GM18858 (cell line): Measurements from ENCODE around the gene A3GALT2.
"Not testable (repeated sequence)": the region's sequence is repeated elsewhere in the genome, so short reads cannot be mapped to it uniquely, and the experiment has no call there.

Source experiments
- ATAC-seq: cut with Tn5 transposase; IDR thresholded peaks from one replicate; pipeline ENCODE4 v1.9.1; 2021; ENCODE audit not compliant: unreplicated experiment

Gene A3GALT2

DNA sequence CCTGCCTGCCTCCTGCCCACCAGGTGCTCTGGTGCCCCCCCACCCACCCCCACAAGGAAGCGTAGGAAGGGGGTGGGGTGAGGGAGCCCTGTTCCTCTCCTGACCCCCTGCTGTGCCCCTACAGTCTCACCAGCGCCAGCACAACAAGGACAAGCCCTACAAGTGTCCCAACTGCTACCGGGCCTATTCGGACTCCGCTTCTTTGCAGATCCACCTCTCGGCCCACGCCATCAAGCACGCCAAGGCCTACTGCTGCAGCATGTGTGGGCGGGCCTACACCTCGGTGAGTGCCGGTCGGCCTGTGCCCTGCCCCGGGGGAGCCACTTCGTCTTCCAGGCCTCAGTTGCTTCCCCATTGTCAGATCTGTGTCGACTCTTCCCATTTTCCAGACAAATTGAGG, 25.9 kb downstream of the A3GALT2 start:
- ATAC-seq: no peak

DNA sequence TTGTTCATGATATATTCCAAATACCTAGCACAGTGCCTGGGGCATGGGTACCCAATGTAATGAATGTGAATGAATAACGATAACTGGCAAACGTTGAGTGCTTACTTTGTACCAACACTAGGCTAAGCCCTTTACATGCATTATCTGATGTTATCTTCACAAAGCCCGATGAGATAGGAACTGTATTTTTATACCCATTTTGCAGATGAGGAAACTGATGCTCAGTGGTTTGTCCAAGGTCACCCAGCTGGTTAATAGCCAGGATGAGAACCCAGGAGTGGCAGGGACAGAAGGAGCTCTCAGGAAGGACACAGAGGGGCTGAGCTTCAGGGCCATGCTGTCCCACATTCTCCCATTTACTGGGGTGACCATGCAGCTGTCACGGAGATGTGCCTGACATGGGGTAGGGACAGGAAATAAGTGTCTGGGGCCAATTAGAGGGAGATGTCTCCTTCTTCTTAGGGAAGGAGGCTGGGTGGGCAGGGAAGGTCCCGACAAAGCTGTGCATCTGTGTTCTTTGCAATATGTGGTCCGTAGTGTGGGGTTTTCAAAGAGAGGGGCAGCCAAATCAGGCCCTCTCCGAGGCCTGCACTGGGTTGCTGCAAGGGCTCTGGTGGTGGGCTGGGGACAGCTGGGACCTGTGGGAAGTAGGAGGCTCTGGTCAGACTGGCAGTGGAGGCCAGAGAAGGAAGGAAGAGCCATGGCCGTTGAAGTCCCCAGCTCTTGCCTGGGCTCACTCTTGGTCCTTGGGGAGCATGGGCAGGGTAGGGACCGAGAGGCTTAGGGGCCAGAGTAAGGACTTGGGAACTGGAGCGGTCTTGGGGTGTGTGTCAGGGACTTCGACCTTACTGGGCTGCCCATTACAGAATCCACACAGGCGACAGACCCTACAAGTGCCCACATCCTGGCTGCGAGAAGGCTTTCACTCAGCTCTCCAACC, 26.6 kb downstream of the A3GALT2 start:
- no peak for ATAC-seq

DNA sequence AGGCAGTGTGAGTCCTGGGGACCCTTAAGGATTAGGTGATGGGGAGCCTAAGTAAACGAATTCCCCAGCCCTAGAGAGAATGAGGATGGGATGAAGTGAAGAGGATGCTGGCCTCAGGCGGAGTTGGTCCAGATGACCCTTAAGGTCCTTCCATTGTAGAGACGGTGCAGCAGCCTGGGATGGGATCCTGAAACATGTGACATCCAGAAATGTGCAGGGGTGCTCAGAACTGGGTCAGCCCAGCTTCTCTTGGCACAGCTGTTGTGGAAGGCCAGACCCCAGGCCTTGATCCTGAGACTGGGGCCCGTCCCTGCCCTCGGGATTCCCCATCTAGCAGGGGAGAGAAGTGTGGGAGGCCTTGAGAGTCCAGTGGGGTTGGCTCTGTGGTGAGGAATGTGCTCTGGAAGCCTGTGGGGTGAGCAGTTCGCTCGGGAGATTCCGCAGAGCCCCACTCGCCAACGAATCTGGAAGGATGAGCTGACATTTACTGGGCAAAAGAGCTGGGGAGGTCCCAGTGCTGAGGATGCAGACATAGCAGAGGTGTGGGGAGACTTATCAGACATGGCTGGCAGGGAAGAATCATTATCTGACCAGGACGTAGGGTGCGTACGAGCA, 28.1 kb downstream of the A3GALT2 start:
- no peak for ATAC-seq

DNA sequence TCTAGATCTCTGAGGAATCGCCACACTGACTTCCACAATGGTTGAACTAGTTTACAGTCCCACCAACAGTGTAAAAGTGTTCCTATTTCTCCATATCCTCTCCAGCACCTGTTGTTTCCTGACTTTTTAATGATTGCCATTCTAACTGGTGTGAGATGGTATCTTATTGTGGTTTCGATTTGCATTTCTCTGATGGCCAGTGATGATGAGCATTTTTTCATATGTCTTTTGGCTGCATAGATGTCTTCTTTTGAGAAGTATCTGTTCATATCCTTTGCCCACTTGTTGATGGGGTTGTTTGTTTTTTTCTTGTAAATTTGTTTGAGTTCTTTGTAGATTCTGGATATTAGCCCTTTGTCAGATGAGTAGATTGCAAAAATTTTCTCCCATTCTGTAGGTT, 30.3 kb downstream of the A3GALT2 start:
- ATAC-seq: not testable (repeated sequence)

DNA sequence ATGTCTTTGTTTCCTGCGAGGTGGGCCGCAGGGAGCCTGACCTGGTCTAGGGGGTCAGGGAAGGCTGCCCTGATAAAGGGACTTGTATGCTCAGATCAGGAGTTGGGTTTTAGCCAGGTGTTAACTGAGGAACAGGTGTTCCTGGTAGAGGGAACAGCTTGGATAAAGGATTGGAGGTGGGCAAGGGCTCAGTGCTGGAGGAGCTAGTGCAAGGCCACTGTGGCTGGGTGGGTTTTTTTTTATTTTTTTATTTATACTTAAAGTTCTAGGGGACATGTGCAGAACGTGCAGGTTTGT, 31.1 kb downstream of the A3GALT2 start:
- ATAC-seq: no peak

DNA sequence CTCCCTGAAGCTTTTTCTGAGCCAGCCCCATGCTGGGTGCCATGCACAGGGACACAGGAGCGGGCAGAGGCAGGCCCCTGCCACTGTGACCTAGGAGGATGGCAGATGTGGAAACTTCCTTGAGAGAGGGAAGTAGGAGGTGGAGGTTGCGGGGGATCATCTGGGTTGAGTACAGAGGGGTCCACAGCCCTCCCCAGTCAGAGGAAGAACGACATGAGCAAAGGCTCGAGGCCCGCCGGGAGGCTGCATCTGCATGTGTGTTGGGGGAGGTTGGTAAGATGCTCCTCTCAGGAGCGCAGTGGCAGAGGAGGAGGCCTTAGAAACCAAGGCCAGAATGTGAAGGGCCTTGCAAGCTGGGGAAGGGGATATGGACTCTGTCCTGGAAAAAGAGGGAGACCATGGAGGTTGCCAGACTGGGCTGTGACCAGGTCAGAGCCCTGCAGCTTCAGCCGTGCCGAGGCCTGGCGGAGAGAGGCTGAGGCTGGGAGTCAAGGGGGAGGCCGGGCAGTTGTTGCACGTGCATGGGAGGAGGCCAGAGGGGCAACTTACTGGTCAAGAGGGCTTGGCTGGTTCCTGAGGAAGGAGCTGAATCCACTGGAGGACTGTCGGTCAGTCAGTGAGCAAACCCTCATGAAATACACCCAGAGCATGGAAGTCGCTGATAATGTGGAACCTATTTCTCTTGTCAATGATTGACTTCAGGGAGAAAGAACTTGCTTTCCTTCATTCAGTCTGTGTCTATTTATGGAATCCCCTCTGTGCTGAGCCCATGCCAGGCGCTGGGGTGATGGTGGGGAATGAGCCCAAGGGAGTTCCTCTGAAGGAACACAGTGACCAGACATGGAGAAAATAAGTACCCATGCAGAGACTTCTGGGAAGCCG, 31.7 kb downstream of the A3GALT2 start:
- no peak for ATAC-seq

DNA sequence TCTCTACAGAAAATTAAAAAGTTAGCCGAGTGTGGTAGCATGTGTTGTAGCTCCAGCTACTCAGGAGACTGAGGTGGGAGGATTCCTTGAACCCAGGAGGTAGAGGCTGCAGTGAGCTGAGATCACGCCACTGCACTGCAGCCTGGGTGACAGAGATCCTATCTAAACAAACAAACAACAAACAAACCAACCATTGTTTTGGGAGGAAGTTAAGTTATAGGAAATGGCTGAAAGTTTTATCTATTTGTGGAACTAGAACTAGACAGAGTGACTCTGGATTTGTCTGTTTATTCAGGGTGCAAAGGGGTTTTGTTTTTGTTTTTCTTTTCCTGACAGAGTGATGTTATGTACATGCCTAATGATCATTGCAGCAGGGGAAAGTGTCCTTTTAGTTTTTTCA, 33.6 kb downstream of the A3GALT2 start:
- no peak for ATAC-seq

DNA sequence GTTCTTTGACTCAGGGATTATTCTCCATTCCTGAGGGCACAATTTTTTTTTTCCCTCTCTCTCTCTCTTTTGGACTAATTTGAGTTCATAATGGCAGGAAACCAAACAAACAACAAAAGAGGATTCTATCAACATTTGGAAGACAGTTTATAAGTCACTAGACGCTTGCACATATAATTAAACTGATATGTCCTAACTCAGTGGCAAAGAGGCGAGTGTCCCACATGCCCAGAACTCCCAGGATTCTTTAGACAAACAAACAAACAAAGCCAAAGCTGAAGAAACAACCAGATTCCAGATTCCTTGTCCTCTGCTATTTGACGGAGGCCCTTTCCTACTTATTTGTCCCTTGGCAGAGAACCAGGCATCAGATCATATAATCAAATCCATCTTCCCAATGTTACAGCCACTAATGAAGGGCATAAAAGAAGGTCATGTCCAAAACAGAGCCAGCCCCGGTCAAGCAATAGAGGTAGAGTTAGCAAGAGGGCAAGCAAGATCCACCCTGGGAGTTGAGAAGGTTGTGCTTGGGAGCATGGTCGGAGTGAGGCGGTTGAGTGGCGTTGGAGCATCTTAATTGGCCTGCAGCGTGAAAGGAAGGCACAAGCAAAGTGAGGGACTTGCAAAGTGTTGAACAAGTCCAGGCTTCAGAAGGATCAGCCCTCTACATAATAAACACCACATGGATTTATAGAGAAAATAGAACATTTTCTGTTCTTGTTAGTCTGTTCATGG, 34.3 kb downstream of the A3GALT2 start:
- ATAC-seq: no peak

DNA sequence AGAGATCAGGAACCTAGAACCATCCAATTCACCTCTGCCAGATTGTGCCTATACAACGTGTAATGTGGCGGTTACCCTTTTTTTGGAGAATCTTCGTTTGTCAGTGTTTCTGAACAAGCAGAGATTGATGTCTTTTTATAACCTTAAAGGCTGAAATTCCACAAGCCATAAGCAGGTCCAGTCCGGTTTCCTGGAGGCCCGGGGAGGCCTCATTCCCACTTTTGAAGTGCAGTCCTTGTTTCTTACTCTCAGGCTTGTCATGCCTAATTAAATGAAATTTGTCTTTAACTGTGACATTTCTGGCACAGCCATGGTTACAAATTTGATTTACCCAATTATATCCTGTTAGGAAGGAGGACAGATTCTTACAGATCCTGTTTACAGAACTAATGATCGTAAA, 36.8 kb downstream of the A3GALT2 start:
- ATAC-seq: no peak

DNA sequence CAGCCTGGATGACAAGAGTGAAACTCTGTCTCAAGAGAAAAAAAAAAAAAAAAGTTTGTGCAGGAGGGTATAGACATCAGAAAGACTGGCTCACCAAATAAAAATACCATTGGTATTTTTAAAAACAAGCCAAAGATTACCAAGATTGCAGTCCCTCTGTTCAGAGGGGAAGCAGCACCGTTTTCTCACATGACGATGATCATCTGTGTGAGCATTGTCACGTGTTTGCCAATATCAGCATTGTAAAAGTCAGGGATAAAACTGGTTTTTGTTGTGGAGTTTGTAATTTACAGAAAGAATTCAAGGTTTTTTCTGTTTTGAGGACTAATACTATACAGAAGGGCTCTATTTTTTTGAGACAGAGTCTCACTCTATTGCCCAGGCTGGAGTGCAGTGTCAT, 38.1 kb downstream of the A3GALT2 start:
- ATAC-seq: no peak

DNA sequence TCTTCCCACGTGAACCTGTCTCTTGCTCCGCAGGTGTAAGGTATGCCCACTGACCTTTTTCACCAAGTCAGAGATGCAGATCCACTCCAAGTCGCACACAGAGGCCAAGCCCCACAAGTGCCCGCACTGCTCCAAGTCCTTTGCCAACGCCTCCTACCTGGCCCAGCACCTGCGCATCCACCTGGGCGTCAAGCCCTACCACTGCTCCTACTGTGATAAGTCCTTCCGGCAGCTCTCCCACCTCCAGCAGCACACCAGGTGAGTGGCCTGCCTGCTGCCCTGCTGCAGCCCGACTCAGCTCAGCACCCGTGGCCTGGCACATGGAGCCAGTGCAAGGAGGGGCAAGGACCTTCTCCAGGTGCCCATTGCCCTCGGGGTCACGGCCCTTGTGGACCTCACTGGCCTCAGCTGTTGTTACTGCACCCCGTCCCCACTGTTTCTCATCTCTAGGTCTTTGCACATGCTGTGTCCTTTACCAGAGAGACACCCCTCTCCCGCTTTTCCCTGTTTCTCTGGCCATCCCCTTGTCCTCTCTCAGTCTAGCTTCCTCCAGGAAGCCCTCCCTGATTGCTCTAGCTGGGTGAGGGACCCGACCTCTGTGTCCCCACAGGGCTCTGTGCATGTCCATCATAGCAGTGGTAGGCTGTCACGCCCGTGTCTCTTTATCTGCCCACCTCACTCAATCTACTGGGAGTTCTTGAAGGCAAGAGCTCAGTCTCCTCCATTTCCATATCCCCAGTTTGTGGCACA, 39.2 kb downstream of the A3GALT2 start:
- ATAC-seq: no peak

DNA sequence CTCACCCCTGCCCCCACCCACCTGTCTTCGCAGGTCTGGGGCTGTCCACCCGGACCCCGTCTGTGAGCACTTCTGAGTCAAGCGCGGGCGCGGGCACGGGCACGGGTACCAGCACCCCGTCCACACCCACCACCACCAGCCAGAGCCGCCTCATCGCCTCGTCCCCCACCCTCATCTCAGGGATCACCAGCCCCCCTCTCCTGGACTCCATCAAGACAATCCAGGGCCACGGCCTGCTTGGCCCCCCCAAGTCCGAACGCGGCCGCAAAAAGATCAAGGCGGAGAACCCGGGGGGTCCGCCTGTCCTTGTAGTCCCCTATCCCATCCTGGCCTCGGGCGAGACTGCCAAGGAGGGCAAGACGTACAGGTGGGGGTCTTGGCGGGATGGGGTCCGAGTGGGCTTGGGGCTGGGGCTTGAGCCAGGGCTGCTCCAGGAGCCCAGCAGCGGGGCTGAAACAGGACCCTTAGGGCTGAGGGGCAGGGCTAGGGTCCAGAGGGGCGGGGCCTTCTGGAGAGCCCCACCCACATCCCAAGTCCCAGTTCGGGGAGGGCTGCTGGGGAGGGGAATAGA, 40.7 kb downstream of the A3GALT2 start:
- ATAC-seq: no peak

DNA sequence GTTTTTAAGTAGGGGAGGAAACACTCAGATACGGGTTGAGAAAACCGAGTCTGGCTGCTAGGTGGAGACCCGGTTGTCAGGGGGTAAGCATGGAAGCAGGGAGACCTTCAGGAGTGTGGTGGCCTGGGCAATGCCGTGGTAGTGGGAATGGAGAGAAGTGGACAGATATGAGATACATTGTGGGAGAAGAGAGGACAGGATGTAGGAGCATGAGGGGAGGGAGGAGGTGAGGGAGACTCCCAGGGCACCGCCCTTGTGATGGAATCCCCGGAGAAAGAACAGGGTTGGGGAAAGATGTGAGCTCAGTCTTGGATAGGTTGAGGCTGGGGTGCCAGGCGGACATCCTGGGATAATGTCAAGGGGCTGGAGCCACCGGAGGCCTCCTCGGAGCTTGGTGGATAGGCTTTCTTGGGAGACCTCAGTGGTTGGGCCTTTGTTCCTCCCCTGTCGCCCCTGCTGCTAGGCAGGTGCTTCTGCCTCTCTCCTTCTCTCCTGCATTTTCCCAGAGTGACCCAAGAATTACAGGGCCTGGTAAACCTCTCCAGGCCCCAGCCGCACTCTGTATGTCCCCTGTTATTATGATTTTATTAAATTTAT, 43.3 kb downstream of the A3GALT2 start:
- ATAC-seq: no peak

DNA sequence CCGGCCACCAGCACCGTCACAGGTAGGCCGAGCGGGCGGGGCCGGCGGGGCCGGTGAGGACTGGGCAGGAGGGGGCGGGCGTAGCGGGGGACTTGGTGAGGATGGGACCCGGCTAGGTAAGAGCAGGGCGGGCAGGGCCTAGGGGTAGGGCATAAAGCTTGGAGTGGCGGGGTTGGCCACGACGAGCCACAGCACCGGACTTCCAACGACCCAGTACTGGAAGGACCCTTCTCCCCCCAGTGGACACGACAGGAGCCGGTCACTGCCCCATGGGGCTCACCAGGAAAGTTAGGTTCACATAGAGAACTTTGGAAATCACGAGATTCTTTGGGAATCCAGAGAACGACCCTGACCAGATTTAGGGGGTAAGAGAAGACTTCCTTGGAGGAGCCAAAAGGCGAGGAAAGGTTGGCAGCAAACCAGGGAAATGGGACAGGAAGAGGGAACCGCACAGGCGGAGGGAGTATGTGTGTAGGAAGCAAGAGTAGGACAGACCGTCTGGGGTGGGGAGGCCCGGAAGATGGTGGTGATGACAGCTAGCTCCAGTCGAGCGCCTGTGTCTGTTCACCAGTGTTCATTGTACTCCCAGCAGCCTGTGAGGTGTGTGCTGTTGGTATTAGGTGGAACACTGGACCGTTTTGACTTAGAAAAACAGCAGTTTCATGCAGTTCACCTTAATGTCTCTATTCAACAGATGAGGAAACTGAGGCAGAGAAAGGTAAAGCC, 44.2 kb downstream of the A3GALT2 start:
- no peak for ATAC-seq

DNA sequence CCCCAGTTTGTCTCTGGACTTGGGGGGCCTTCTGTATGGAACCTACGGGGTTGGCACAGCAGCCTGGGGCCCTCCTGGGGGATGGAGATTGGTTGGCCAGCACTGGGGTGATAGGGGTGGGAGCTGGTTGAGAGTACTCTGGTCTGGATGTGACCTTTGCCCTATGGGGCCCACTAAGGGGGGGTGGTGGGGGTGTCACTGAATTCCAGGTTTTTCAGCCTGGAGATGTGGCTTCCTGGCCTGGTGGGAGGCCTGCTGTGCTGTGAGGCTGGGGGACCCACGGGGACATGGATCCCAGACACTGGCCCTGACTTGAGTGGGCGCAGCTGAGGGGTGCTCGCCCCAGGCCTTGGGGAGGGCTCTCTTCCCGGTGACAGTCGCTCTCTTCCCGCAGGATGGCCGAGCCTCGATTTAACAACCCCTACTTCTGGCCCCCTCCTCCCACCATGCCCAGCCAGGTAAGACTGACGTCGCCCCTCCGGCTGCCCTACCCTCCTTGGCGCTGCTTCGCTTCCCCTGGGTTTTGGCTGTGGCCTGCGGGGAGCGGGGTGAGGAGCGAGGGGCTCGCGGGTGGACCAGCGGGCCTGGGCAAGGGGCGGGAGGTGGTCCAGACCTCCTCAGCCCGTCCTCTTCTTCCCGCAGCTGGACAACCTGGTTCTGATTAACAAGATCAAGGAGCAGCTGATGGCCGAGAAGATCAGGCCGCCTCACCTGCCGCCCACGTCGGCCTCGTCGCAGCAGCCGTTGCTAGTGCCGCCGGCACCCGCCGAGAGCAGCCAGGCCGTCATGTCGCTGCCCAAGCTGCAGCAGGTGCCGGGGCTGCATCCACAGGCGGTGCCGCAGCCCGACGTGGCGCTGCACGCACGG, 45.0 kb downstream of the A3GALT2 start:
- ATAC-seq: no peak

DNA sequence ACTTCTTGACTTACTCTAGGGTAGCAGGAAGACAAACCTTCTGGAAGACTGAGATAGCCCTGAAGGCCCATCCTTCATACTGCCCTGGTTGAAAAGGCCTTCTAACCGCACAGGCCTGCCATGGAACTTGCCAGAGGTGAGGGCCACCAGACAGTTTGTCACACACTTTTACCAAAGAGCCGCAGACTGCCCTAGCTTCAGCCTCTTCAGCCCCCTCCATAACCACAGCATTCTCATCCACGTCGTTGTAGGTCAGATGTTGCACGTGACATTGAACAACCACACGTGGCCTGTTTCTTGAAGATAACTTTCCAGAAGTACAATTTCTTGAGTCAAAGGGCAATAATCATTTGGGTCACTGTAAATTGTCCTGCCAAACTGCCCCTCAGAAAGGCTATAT, 45.7 kb downstream of the A3GALT2 start:
- no peak for ATAC-seq

DNA sequence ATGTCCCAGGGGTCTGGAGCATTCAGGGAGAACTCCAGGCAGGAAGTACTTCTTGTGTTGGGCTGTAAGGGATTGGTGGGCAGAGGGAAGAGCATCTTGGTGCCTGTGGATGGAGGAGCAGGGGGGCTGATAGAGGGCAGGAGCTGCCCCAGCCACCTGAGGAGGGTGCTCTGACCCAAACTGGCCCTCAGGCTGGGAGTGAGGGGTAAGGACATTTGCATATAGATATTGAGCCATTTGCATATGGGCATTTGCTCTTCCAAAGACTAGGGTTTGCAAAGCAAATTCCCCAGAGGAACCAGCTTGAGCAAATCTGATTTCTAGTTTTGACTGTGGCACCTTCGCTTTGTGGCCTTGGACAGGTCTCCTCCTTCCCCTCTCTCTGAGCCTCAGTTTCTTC, 46.5 kb downstream of the A3GALT2 start:
- no peak for ATAC-seq

DNA sequence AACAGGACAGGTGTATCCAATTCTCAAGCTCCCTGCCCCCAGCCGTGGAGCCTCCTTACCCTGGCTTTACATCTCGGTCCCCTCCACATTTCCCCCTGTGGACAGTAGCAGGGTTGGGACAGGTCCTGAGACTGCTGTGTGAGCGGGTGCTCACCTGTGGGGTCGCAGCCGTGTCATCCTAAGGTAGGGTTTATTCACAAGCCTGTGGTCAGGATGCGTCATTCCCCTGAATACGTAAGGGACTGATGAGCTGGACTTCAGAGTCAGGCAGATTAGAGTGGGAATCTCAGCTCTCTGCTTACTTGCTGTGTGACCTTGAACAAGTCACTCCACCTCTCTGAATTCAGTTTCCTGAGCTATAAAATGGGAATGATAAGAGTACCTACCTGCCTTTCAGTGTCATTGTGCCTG, 46.9 kb downstream of the A3GALT2 start:
- ATAC-seq: no peak
